Upper lobe of right lung (tissue), 1 donor: ENCODE measurements around the gene MERTK. TPM values are rescaled to one million over a fixed set of nuclear protein-coding genes. Genes with fewer than 3 reads are reported as not detected.

ENCODE experiments used
- ATAC-seq: fragments of 200-7000 bp; cut with Tn5 transposase; one replicate; pipeline ENCODE4 v1.9.1; 2020; ENCODE audit warnings: mild to moderate bottlenecking, moderate library complexity
- DNase-seq: peaks from one replicate; pipeline ENCODE4 v3.0.0-alpha.2; 2020
- H3K27ac ChIP-seq: fragments of 200-600 bp; one replicate; pipeline ENCODE4 v1.8.0; 2022
- H3K27me3 ChIP-seq: fragments of 200-600 bp; one replicate; pipeline ENCODE4 v1.8.0; 2022; ENCODE audit warnings: mild to moderate bottlenecking
- H3K36me3 ChIP-seq: fragments of 200-600 bp; one replicate; pipeline ENCODE4 v1.8.0; 2022
- H3K4me1 ChIP-seq: fragments of 200-600 bp; one replicate; pipeline ENCODE4 v1.8.0; 2022
- H3K4me3 ChIP-seq: fragments of 200-600 bp; one replicate; pipeline ENCODE4 v1.8.0; 2022; ENCODE audit warnings: mild to moderate bottlenecking
- H3K9me3 ChIP-seq: fragments of 200-600 bp; one replicate; pipeline ENCODE4 v1.8.0; 2022
- intact Hi-C: fragments of 100-400 bp; cut with DNase I; formaldehyde crosslinking; loops from one replicate; pipeline ENCODE4 v1.11.0; 2022
- total RNA-seq: library from RNA; stranded (reverse); fragmentation: NEBNext Ultra II Directional; extraction: Animal tissue kit (Norgen Biotek cat#: 25700); gene quantifications from one replicate; pipeline ENCODE4 v1.2.1, GENCODE V29; 2021
- TF ChIP-seq, protein P1 (sequence below): fragments of 200-600 bp; IDR thresholded peaks from one replicate; pipeline ENCODE4 v1.8.0; 2022; ENCODE audit warnings: antibody characterized with exemption
- donor health status: DM: no; HTN: yes; CAD: no; lungs with severe emphysema.

The MERTK gene
- total RNA-seq, 1 donor from 2014 or later = 17.3 TPM

DNA sequence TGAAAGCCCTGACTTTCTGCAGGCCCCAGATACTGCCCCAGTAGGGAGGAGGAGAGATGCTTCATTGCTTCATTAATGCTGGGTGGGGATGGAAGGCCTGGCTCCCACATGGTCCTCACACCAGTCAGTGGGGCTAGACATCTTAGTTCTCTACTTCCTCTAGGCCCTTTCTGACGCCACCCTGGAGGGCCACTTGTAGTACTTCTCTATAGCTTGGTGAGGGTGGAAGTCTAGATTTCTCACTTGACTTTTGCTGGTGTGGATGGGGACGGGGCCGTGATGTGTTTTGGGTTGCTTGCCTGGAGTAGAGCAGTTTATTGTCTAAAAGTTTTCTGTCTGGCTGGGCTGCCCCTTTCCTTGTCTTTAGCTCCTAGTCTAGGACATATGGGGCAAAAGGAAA lies 18.7 kb downstream of the MERTK start:
- TF ChIP-seq, protein P1, sequence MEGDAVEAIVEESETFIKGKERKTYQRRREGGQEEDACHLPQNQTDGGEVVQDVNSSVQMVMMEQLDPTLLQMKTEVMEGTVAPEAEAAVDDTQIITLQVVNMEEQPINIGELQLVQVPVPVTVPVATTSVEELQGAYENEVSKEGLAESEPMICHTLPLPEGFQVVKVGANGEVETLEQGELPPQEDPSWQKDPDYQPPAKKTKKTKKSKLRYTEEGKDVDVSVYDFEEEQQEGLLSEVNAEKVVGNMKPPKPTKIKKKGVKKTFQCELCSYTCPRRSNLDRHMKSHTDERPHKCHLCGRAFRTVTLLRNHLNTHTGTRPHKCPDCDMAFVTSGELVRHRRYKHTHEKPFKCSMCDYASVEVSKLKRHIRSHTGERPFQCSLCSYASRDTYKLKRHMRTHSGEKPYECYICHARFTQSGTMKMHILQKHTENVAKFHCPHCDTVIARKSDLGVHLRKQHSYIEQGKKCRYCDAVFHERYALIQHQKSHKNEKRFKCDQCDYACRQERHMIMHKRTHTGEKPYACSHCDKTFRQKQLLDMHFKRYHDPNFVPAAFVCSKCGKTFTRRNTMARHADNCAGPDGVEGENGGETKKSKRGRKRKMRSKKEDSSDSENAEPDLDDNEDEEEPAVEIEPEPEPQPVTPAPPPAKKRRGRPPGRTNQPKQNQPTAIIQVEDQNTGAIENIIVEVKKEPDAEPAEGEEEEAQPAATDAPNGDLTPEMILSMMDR = no peak
- H3K27ac ChIP-seq = no peak overlapping the region
- no peaks in the 10 kb centered on the region for H3K36me3 ChIP-seq
- intact Hi-C loops = no loop called here
- H3K4me1 ChIP-seq = peaks cover 9% of the 10 kb centered on the region
- no peak overlapping the region for H3K4me3 ChIP-seq
- ATAC-seq (no peak), DNase-seq (no peak)
- no peaks in the 10 kb centered on the region for H3K27me3 ChIP-seq
- H3K9me3 ChIP-seq = no peaks in the 10 kb centered on the region

DNA sequence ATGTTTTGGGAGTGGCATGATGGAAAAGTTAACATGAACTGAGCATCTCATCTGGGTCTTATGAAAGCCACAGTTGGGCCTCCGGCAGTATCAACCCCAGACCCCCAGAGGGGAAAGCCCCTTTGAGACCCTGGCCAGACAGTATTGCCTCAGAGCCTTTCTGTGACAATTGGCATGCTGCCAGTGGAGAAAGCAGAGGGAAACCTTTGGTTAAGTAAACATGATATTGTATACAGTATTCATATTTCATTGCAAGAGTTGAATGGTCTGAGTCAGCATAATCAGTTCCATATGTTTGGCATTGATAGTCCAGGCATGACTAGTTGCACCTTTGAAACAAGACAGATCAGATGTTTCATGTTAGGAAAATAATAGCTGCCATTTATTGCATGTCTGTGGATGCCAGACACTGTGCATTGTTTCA lies 20.0 kb downstream of the MERTK start:
- Histone ChIP-seq H3K36me3 (no peaks in the 10 kb centered on the region), H3K4me1 (peaks cover 9% of the 10 kb centered on the region), H3K4me3 (no peak overlapping the region), H3K9me3 (no peaks in the 10 kb centered on the region), H3K27ac (no peak overlapping the region), H3K27me3 (no peaks in the 10 kb centered on the region)
- DNase-seq (no peak), ATAC-seq (no peak)
- intact Hi-C loops = no loop called here
- TF ChIP-seq, protein P1 = no peak

DNA sequence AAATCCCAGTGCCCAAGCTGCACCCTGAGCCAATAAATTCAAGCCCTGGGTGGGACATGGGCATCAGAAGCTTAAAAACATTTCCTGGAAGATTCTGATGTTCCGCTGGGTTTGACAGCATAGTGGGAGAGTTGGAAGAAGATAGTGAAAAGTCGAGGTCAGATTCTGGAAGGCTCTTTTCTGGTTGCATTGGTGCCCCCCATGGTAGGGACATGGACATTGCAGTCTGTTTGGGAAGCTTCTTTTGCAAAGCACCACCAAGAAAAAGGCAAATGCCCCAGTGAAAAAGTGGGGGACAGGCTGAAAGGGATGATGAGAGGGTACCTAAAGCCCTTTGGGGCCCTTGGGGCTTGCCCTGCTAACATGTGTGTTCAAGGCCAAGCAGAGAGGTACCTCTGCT lies 21.0 kb downstream of the MERTK start:
- no peaks in the 10 kb centered on the region for H3K36me3 ChIP-seq
- H3K27ac ChIP-seq = peak overlapping the region; percentile 71

DNA sequence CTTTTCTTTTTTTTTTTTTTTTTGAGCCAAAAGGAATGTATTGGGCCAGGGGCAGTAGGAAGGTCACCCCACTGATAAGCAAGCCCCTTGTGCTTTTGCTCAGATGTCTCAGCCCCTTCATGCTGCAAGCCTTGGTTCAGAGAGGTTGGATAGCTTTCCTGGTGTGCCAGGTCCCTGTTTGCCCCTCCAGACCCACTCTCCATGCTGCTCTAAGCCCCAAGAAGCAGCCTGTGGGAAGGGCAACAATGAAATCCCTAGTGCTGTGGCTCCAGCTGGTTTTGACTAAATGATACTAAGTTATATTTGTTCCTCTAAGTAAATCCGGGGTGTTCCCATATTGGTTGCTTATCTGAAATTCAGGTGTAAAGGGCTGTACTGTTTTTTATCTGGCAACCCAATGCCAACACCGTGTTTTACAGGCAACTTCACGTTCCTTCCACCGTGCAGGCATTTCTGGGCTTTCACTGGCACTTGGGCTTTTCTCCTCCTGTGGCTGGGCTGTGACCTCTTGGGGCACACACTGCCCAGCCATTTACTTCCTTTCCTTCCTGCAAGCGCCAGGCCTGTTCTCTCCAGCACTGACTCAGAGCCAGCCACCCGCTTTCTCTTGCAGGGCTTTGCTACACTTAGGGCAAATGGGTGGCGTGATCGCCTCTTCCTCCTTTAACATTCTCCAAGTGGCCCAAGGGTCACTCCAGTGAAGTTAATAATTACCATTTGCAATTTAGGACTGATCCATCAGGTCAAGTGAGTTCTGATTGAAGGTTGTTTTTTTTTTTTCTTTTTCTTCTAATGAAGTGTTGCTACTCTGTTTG lies 21.6 kb downstream of the MERTK start:
- DNase-seq (peak; percentile 88), ATAC-seq (peak; percentile 97)
- H3K27me3 ChIP-seq = no peaks in the 10 kb centered on the region
- TF ChIP-seq, protein P1 = no peak
- H3K9me3 ChIP-seq = no peaks in the 10 kb centered on the region
- peaks cover 9% of the 10 kb centered on the region for H3K4me1 ChIP-seq
- intact Hi-C loops = no loop called here
- H3K4me3 ChIP-seq = no peak overlapping the region
- H3K36me3 ChIP-seq = no peaks in the 10 kb centered on the region
- H3K27ac ChIP-seq = peak overlapping the region; percentile 71

More for the DNA sequence above, 21.0 kb downstream of the MERTK start:
- no peaks in the 10 kb centered on the region for H3K9me3 ChIP-seq
- DNase-seq = no peak
- no peak for ATAC-seq
- H3K4me1 ChIP-seq = peaks cover 9% of the 10 kb centered on the region
- no peak overlapping the region for H3K4me3 ChIP-seq
- TF ChIP-seq, protein P1 = peak; percentile 12
- intact Hi-C loops = no loop called here
- H3K27me3 ChIP-seq = no peaks in the 10 kb centered on the region

DNA sequence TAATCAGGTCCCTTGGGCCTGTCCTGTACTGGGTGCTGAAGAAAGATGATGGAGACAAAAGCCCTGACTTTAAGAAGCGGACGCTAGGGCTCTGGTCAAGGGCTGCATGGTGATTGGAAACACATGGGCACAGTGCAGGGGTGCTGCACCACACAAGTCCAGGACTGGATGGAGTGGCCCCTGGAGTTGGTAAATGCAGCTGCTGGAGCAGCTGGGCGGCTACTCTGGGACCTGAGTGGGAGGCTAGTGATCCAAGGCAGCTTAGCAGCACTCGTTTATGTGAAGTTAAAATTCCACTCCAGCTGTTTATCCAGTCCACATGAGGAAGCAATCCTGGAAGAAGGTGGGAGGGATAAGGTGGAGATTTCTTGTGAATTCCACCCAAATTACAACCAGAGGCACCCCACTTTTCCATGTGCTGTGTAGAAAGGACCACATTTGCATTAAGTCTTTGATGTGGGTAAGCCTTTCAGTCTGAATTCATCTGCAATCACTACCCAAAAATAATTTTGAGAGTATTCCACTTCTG lies 24.9 kb downstream of the MERTK start:
- Histone ChIP-seq H3K27me3 (no peaks in the 10 kb centered on the region), H3K4me1 (peaks cover 17% of the 10 kb centered on the region), H3K27ac (no peak overlapping the region), H3K36me3 (no peaks in the 10 kb centered on the region), H3K4me3 (no peak overlapping the region), H3K9me3 (no peaks in the 10 kb centered on the region)
- ATAC-seq (no peak), DNase-seq (no peak)
- intact Hi-C loops = no loop called here
- TF ChIP-seq, protein P1 = no peak
